Endothelial cell of umbilical vein (primary cell): ENCODE measurements around the gene HEXIM2. TPM values are rescaled to one million over a fixed set of nuclear protein-coding genes. Genes with fewer than 3 reads are reported as not detected.

Experiments
- BruUV-seq: library from RNA; stranded (reverse); fragments of 400-500 nt; replicated peaks from 2 replicates; lab custom pipeline; 2021; lab: Mats Ljungman, UMichigan
- CTCF ChIA-PET: fragments of 300-600, 350-600 bp; sonication (Branson Sonifier 250); formaldehyde crosslinking; loops from one replicate; lab custom pipeline; 2021; ENCODE audit warnings: antibody characterized with exemption, inconsistent platforms; lab: Charles Lee
- POLR2A ChIA-PET: fragments of 300-600, 350-600 bp; sonication (Branson Sonifier 250); formaldehyde crosslinking; loops from one replicate; lab custom pipeline; 2021; ENCODE audit warnings: antibody characterized with exemption, inconsistent platforms; lab: Charles Lee
- DNase-seq: peaks from one replicate; pipeline ENCODE4 v3.0.0-alpha.2; 2011; ENCODE audit warnings: low read depth, low spot score
- FAIRE-seq: peaks from 2 replicates; lab custom pipeline; 2011; peaks lifted over from hg19 to GRCh38; lab: Jason Lieb, UNC
- H2AFZ ChIP-seq: 2 replicates; pipeline ENCODE4 v1.6.0; 2012; ENCODE audit warnings: low read depth, low read length, control low read depth, inconsistent platforms
- H3K27ac ChIP-seq: 2 replicates; pipeline ENCODE4 v1.5.1; 2011; ENCODE audit warnings: low read depth, mild to moderate bottlenecking, control low read depth, low read length, moderate library complexity; ENCODE audit not compliant: insufficient read depth
- H3K27me3 ChIP-seq, 2 experiments: 2 replicates each; pipeline versions ENCODE4 v1.6.0 to v1.6.1; 2011; ENCODE audit warnings: low read length in 2 of 2, mixed read lengths in 1 of 2; ENCODE audit not compliant: control insufficient read depth in 2 of 2, insufficient read depth in 2 of 2
- H3K36me3 ChIP-seq, 2 experiments: 2 replicates in 1 of 2; 3 replicates in 1 of 2; pipeline ENCODE4 v1.5.1; 2011; ENCODE audit warnings: low read length in 2 of 2, mild to moderate bottlenecking in 1 of 2, moderate library complexity in 1 of 2; ENCODE audit not compliant: control insufficient read depth in 2 of 2, insufficient read depth in 2 of 2; ENCODE audit errors: extremely low read depth in 1 of 2
- H3K4me1 ChIP-seq: 3 replicates; pipeline ENCODE4 v1.5.1; 2011; ENCODE audit warnings: mild to moderate bottlenecking, low read length; ENCODE audit not compliant: control insufficient read depth, insufficient read depth; ENCODE audit errors: extremely low read depth
- H3K4me2 ChIP-seq: 2 replicates; pipeline ENCODE4 v1.6.1; 2011; ENCODE audit warnings: low read length, control low read depth, mixed read lengths; ENCODE audit not compliant: insufficient read depth
- H3K4me3 ChIP-seq, 3 experiments: fragments of 200-600 bp in 1 of 3; sonication (generic), shearing (Covaris generic) in 1 of 3; replicated peaks in 1 of 3; 2 replicates each; pipeline ENCODE4 v1.5.1; 2011 to 2016; ENCODE audit warnings: control low read depth in 3 of 3, low read length in 3 of 3, mild to moderate bottlenecking in 2 of 3, inconsistent platforms in 1 of 3, low read depth in 1 of 3, moderate library complexity in 1 of 3; ENCODE audit not compliant: insufficient read depth in 1 of 3
- H3K79me2 ChIP-seq: 2 replicates; pipeline ENCODE4 v1.6.0; 2012; ENCODE audit warnings: low read length, inconsistent platforms; ENCODE audit not compliant: control insufficient read depth, insufficient read depth
- H3K9ac ChIP-seq: replicated peaks from 2 replicates; pipeline ENCODE3; 2011; ENCODE audit warnings: low read length, control low read depth; ENCODE audit not compliant: insufficient read depth; ENCODE audit errors: extremely low read depth
- H3K9me1 ChIP-seq: replicated peaks from 3 replicates; pipeline ENCODE4 v1.6.0; 2011; ENCODE audit warnings: mild to moderate bottlenecking, low read length; ENCODE audit not compliant: control insufficient read depth, insufficient read depth; ENCODE audit errors: extremely low read depth
- H3K9me3 ChIP-seq: replicated peaks from 2 replicates; pipeline ENCODE4 v1.5.1; 2012; ENCODE audit warnings: low read length, inconsistent platforms; ENCODE audit not compliant: control insufficient read depth, insufficient read depth
- H4K20me1 ChIP-seq: replicated peaks from 2 replicates; pipeline ENCODE3; 2011; ENCODE audit warnings: mild to moderate bottlenecking, low read length; ENCODE audit not compliant: control insufficient read depth, insufficient read depth; ENCODE audit errors: extremely low read depth
- CTCF ChIP-seq, 2 donors: IDR thresholded peaks; 1 replicate in 1 of 2; 2 replicates in 1 of 2; pipeline ENCODE4 v1.5.1; 2011; ENCODE audit warnings: low read length in 2 of 2, mild to moderate bottlenecking in 2 of 2, moderate library complexity in 2 of 2, control low read depth in 1 of 2, inconsistent platforms in 1 of 2, low read depth in 1 of 2; ENCODE audit not compliant: insufficient read depth in 1 of 2; ENCODE audit errors: extremely low read depth in 1 of 2
- EZH2 ChIP-seq: IDR thresholded peaks from 2 replicates; pipeline ENCODE4 v1.6.1; 2012; ENCODE audit warnings: borderline replicate concordance, low read depth, mild to moderate bottlenecking, moderate library complexity, low read length, inconsistent platforms; ENCODE audit not compliant: severe bottlenecking
- FOS ChIP-seq: IDR thresholded peaks from 2 replicates; pipeline ENCODE4 v1.6.1; 2011; ENCODE audit warnings: mild to moderate bottlenecking, low read length, moderate library complexity, borderline replicate concordance; ENCODE audit not compliant: insufficient read depth
- GATA2 ChIP-seq: IDR thresholded peaks from 2 replicates; pipeline ENCODE4 v1.7.0; 2011; ENCODE audit warnings: low read depth, mild to moderate bottlenecking, moderate library complexity, mixed read lengths, low read length; ENCODE audit not compliant: insufficient read length, insufficient read depth
- JUN ChIP-seq: IDR thresholded peaks from 2 replicates; pipeline ENCODE4 v1.6.1; 2011; ENCODE audit warnings: borderline replicate concordance, low read depth; ENCODE audit not compliant: insufficient read length, insufficient read depth
- MAX ChIP-seq: IDR thresholded peaks from 2 replicates; pipeline ENCODE4 v1.6.1; 2011; ENCODE audit not compliant: insufficient read depth, insufficient read length
- MYC ChIP-seq: IDR thresholded peaks from one replicate; pipeline ENCODE4 v1.6.1; 2011; ENCODE audit warnings: mild to moderate bottlenecking, low read depth, low read length
- POLR2A ChIP-seq: IDR thresholded peaks from 2 replicates; pipeline ENCODE4 v1.6.1; 2012; ENCODE audit warnings: low read depth, mild to moderate bottlenecking, control low read depth, low read length
- POLR2AphosphoS5 ChIP-seq: IDR thresholded peaks from 2 replicates; pipeline ENCODE4 v1.6.1; 2012; ENCODE audit warnings: low read depth, mild to moderate bottlenecking, control low read depth, low read length, moderate library complexity; ENCODE audit not compliant: insufficient read depth
- dilution Hi-C: fragments of 300-500 bp; cut with MboI; formaldehyde crosslinking; loops from one replicate; pipeline ENCODE4 v1.15.0; 2019; ENCODE audit warnings: low sequenced_read_pairs; ENCODE audit not compliant: extremely low pct_ligation_motif_present
- intact Hi-C: fragments of 100-400 bp; cut with micrococcal nuclease; formaldehyde crosslinking; loops from one replicate; pipeline ENCODE4 v1.10.0; 2022
- polyA plus RNA-seq, 4 experiments: library from polyadenylated mRNA; depleted of rRNA in 3 of 4; stranded (reverse) in 3 of 4; unstranded in 1 of 4; fragments of >200 nt; gene quantifications; 2 replicates each; pipeline versions ENCODE4 v1.2.1 to v1.2.3, GENCODE V29; 2011 to 2012; ENCODE audit warnings: missing spikeins in 1 of 4
- total RNA-seq: library from RNA; stranded (reverse); gene quantifications from 2 replicates; pipeline ENCODE4 v1.2.3, GENCODE V29; 2021

The HEXIM2 gene
- total and polyA plus RNA-seq, 2 donors (not counting 3 experiments of a cell fraction or from before 2014, with no cell fraction given) = 2.9 to 3.8 TPM

- POLR2A ChIA-PET = interaction anchor here (0.7 to 6.1 kb wide), 6 partner anchors 7 to 218 kb away, joined by 3 to 189 read pairs (median 56); partner anchors contain the start of genes ACBD4, HEXIM2 and MAP3K14
- H3K9me1 ChIP-seq = no peaks in the 10 kb centered on the region
- TF ChIP-seq FOS = no peak
- no peak for TF ChIP-seq JUN
- TF ChIP-seq GATA2 = no peak
- no peak for TF ChIP-seq MYC
- TF ChIP-seq POLR2AphosphoS5 = no peak
- TF ChIP-seq CTCF (IDR thresholded peaks at IDR 0.05; ENCODE audit: extremely low read depth in 1 of 2, insufficient read depth in 1 of 2, low read depth in 1 of 2, low read length in 2 of 2) = no peak
- no peak for TF ChIP-seq POLR2A
- no peak for TF ChIP-seq EZH2
- TF ChIP-seq MAX = no peak
- H2AFZ ChIP-seq = no peak overlapping the region
- peaks cover 24% of the 10 kb centered on the region for H3K4me1 ChIP-seq
- no peaks in the 10 kb centered on the region for H3K9me3 ChIP-seq
- no TSS peak for BruUV-seq
- intact Hi-C loops (no loop called here), dilution Hi-C loops (no loop called here)
- H3K36me3 ChIP-seq = no peaks in the 10 kb centered on the region
- FAIRE-seq = peak; percentile 49
- CTCF ChIA-PET = interaction anchor here (0.6 to 10.4 kb wide), 21 partner anchors 8 to 131 kb away, joined by 3 to 393 read pairs (median 6); partner anchors contain the start of genes ACBD4, FMNL1 and HEXIM2
- no peaks in the 10 kb centered on the region for H4K20me1 ChIP-seq
- DNase-seq = peak; percentile 51
- no peaks in the 10 kb centered on the region for H3K27me3 ChIP-seq
- peaks cover 30% of the 10 kb centered on the region for H3K79me2 ChIP-seq
- H3K9ac ChIP-seq = peak overlapping the region; percentile 62
- peak overlapping the region; percentile 68 to 95 (median 90) for H3K4me3 ChIP-seq
- H3K4me2 ChIP-seq = peak overlapping the region; percentile 85
- H3K27ac ChIP-seq = no peak overlapping the region
These were observed 10.5 kb upstream of the HEXIM2 start for GRCh38 chr17:45150911-45151809.
